CD4-positive, CD25-positive, alpha-beta regulatory T cell (primary cell): Measurements from ENCODE around the gene B3GNT8. TPM values are rescaled to one million over a fixed set of nuclear protein-coding genes. Genes with fewer than 3 reads are reported as not detected.
"Not testable (repeated sequence)": the region's sequence is repeated elsewhere in the genome, so short reads cannot be mapped to it uniquely, and the experiment has no call there.

Experiments used
- ATAC-seq, 2 donors: fragments of 150-1000 bp; cut with Tn5 transposase; one replicate each; pipeline ENCODE4 v1.10.0; 2021; ENCODE audit warnings: low read depth in 2 of 2, moderate number of reproducible peaks in 2 of 2, moderate library complexity in 1 of 2
- DNase-seq, 3 donors: peaks; one replicate each; pipeline versions ENCODE4 v3.0.0 to v3.0.0-alpha.2; 2012 to 2022; ENCODE audit warnings: mixed read lengths in 1 of 3
- H3K27ac ChIP-seq: one replicate; pipeline ENCODE4 v1.7.0; 2013; ENCODE audit warnings: mild to moderate bottlenecking, low read length; ENCODE audit not compliant: insufficient read depth, poor library complexity, severe bottlenecking
- H3K27me3 ChIP-seq: one replicate; pipeline ENCODE4 v1.7.0; 2013; ENCODE audit warnings: low read length; ENCODE audit not compliant: control insufficient read depth, insufficient read depth
- H3K36me3 ChIP-seq: one replicate; pipeline ENCODE4 v1.7.0; 2013; ENCODE audit warnings: mild to moderate bottlenecking, low read length, moderate library complexity; ENCODE audit not compliant: control insufficient read depth, insufficient read depth
- H3K4me1 ChIP-seq: 2 replicates; pipeline ENCODE4 v1.7.0; 2013; ENCODE audit warnings: mild to moderate bottlenecking, low read length; ENCODE audit not compliant: insufficient read depth, control insufficient read depth, poor library complexity, severe bottlenecking
- H3K4me3 ChIP-seq: one replicate; pipeline ENCODE4 v1.7.0; 2013; ENCODE audit warnings: low read depth, mild to moderate bottlenecking, low read length, moderate library complexity
- H3K9me3 ChIP-seq, 2 experiments: 1 replicate in 1 of 2; 2 replicates in 1 of 2; pipeline ENCODE4 v1.7.0; 2013; ENCODE audit warnings: low read length in 2 of 2, mild to moderate bottlenecking in 1 of 2, moderate library complexity in 1 of 2; ENCODE audit not compliant: control insufficient read depth in 2 of 2
- H3K27ac Mint-ChIP-seq, 3 donors: one replicate each; pipeline ENCODE4 v1.8.0; 2020 to 2022; ENCODE audit warnings: mild to moderate bottlenecking in 3 of 3, mixed read lengths in 3 of 3, moderate library complexity in 2 of 3
- H3K27me3 Mint-ChIP-seq: one replicate; pipeline ENCODE4 v1.8.0; 2022; ENCODE audit warnings: mild to moderate bottlenecking, mixed read lengths
- H3K36me3 Mint-ChIP-seq: one replicate; pipeline ENCODE4 v1.8.0; 2020; ENCODE audit warnings: mixed read lengths
- H3K4me1 Mint-ChIP-seq, 4 donors: one replicate each; pipeline ENCODE4 v1.8.0; 2020 to 2022; ENCODE audit warnings: mixed read lengths in 4 of 4, mild to moderate bottlenecking in 1 of 4
- H3K4me3 Mint-ChIP-seq, 4 donors: one replicate each; pipeline ENCODE4 v1.8.0; 2020 to 2022; ENCODE audit warnings: mild to moderate bottlenecking in 4 of 4, mixed read lengths in 4 of 4, moderate library complexity in 3 of 4
- H3K9me3 Mint-ChIP-seq, 7 donors: one replicate each; pipeline ENCODE4 v1.8.0; 2020 to 2022; ENCODE audit warnings: mixed read lengths in 7 of 7, mild to moderate bottlenecking in 3 of 7, moderate library complexity in 2 of 7
- polyA plus RNA-seq, 4 donors: library from polyadenylated mRNA; unstranded; fragments of 300-500 nt; fragmentation: Illumina TruSeq; gene quantifications; one replicate each; pipeline ENCODE4 v1.2.3, GENCODE V29; 2021
- total RNA-seq: library from RNA; stranded (reverse); gene quantifications from one replicate; pipeline ENCODE4 v1.2.3, GENCODE V29; 2022

The B3GNT8 gene
- total and polyA plus RNA-seq, 5 donors from 2014 or later: 0.45 to 1.0 (median 0.67) TPM

- Histone ChIP-seq H3K27ac (peak within 1 kb of the TSS; percentile 98), H3K4me3 (peak within 1 kb of the TSS; percentile 100), H3K36me3 (no peaks in the 10 kb centered on the region), H3K27me3 (no peaks in the 10 kb centered on the region), H3K9me3 (no peaks in the 10 kb centered on the region), H3K4me1 (peaks cover 31% of the 10 kb centered on the region)
- peak within 1 kb of the TSS; percentile 95 to 99 (median 97) for H3K4me3 Mint-ChIP-seq
- peaks cover 25 to 56% (median 37%) of the 10 kb centered on the region in 4 donors for H3K4me1 Mint-ChIP-seq
- H3K27ac Mint-ChIP-seq: peak within 1 kb of the TSS; percentile 99 to 100 (median 100)
- peaks cover 14% of the 10 kb centered on the region for H3K36me3 Mint-ChIP-seq
- DNase-seq (peak; percentile 99 to 100 (median 100)), ATAC-seq (peak; percentile 99)
- no peaks in the 10 kb centered on the region for H3K9me3 Mint-ChIP-seq
- H3K27me3 Mint-ChIP-seq: no peaks in the 10 kb centered on the region
Measured at GRCh38 chr19:41397086-41398049, 29.8 kb downstream of the B3GNT8 start, which contains the start of the genes BCKDHA and EXOSC5. BCKDHA (plus strand) TSS chr19:41397818; CDS start chr19:41397828, 10 bp downstream. EXOSC5 (minus strand) TSS chr19:41397359; CDS start chr19:41397328, 31 bp downstream.

GRCh38 chr19:41395355-41395754 is 31.8 kb downstream of the B3GNT8 start:
- peak overlapping the region; percentile 37 to 99 (median 80) for H3K27ac Mint-ChIP-seq
- Histone ChIP-seq H3K4me3 (no peak overlapping the region), H3K36me3 (peaks cover 16% of the 10 kb centered on the region), H3K27ac (no peak overlapping the region), H3K9me3 (no peaks in the 10 kb centered on the region), H3K27me3 (no peaks in the 10 kb centered on the region), H3K4me1 (peaks cover 31% of the 10 kb centered on the region)
- ATAC-seq: no peak
- H3K4me1 Mint-ChIP-seq: peaks cover 22 to 47% (median 31%) of the 10 kb centered on the region in 4 donors
- H3K4me3 Mint-ChIP-seq: peak overlapping the region in 3 of 4 donors; percentile 43 to 98 (median 96)
- H3K27me3 Mint-ChIP-seq: no peaks in the 10 kb centered on the region
- H3K9me3 Mint-ChIP-seq: no peaks in the 10 kb centered on the region
- peaks cover 20% of the 10 kb centered on the region for H3K36me3 Mint-ChIP-seq
- no peak for DNase-seq

GRCh38 chr19:41392775-41393174 is 34.4 kb downstream of the B3GNT8 start:
- Mint-ChIP-seq H3K36me3 (peaks cover 20% of the 10 kb centered on the region), H3K4me3 (no peak overlapping the region), H3K27ac (no peak overlapping the region), H3K27me3 (no peaks in the 10 kb centered on the region), H3K9me3 (no peaks in the 10 kb centered on the region), H3K4me1 (peaks cover 11 to 26% (median 17%) of the 10 kb centered on the region in 4 donors)
- Histone ChIP-seq H3K4me1 (peaks cover 17% of the 10 kb centered on the region), H3K27me3 (no peaks in the 10 kb centered on the region), H3K36me3 (peaks cover 32% of the 10 kb centered on the region), H3K9me3 (no peaks in the 10 kb centered on the region), H3K27ac (no peak overlapping the region), H3K4me3 (no peak overlapping the region)
- DNase-seq (no peak), ATAC-seq (no peak)

GRCh38 chr19:41391618-41392017 is 35.6 kb downstream of the B3GNT8 start:
- H3K36me3 ChIP-seq: peaks cover 32% of the 10 kb centered on the region
- ATAC-seq (no peak), DNase-seq (no peak)
- no peaks in the 10 kb centered on the region for H3K27me3 ChIP-seq
- H3K4me3 ChIP-seq: no peak overlapping the region
- no peak overlapping the region for H3K27ac ChIP-seq
- no peaks in the 10 kb centered on the region for H3K27me3 Mint-ChIP-seq
- H3K27ac Mint-ChIP-seq: no peak overlapping the region
- H3K4me1 Mint-ChIP-seq: peaks cover 7 to 16% (median 11%) of the 10 kb centered on the region in 4 donors
- H3K4me1 ChIP-seq: peaks cover 13% of the 10 kb centered on the region
- H3K9me3 ChIP-seq: no peaks in the 10 kb centered on the region
- H3K9me3 Mint-ChIP-seq: no peaks in the 10 kb centered on the region
- H3K4me3 Mint-ChIP-seq: peak overlapping the region in 1 of 4 donors; percentile 25
- peaks cover 20% of the 10 kb centered on the region for H3K36me3 Mint-ChIP-seq

- Mint-ChIP-seq H3K27me3 (no peaks in the 10 kb centered on the region), H3K27ac (peak overlapping the region in 1 of 3 donors; percentile 76), H3K9me3 (no peaks in the 10 kb centered on the region), H3K4me3 (no peak overlapping the region), H3K36me3 (peaks cover 25% of the 10 kb centered on the region), H3K4me1 (peaks cover 0 to 3% (median 1%) of the 10 kb centered on the region in 4 donors)
- ATAC-seq: no peak
- DNase-seq: no peak
- Histone ChIP-seq H3K27ac (no peak overlapping the region), H3K27me3 (no peaks in the 10 kb centered on the region), H3K4me3 (no peak overlapping the region), H3K9me3 (no peaks in the 10 kb centered on the region), H3K36me3 (peaks cover 26% of the 10 kb centered on the region), H3K4me1 (no peaks in the 10 kb centered on the region)
Measured at GRCh38 chr19:41386442-41386841, 40.7 kb downstream of the B3GNT8 start.

- no peak for ATAC-seq
- H3K27me3 Mint-ChIP-seq: no peaks in the 10 kb centered on the region
Measured at GRCh38 chr19:41384351-41384750, 42.8 kb downstream of the B3GNT8 start.

GRCh38 chr19:41381536-41381935 is 45.6 kb downstream of the B3GNT8 start:
- H3K4me3 ChIP-seq, H3K27ac ChIP-seq, H3K4me1 ChIP-seq, H3K27me3 Mint-ChIP-seq, H3K36me3 ChIP-seq, H3K9me3 Mint-ChIP-seq, H3K9me3 ChIP-seq, H3K27me3 ChIP-seq, DNase-seq, ATAC-seq, H3K4me3 Mint-ChIP-seq, H3K27ac Mint-ChIP-seq: not testable (repeated sequence)
- H3K4me1 Mint-ChIP-seq: peaks cover 0 to 16% (median 3%) of the 10 kb centered on the region in 4 donors
- peaks cover 21% of the 10 kb centered on the region for H3K36me3 Mint-ChIP-seq

More at GRCh38 chr19:41384351-41384750, 42.8 kb downstream of the B3GNT8 start:
- Histone ChIP-seq H3K4me3 (no peak overlapping the region), H3K27me3 (no peaks in the 10 kb centered on the region), H3K9me3 (no peaks in the 10 kb centered on the region), H3K27ac (no peak overlapping the region), H3K36me3 (peaks cover 10% of the 10 kb centered on the region), H3K4me1 (no peaks in the 10 kb centered on the region)
- Mint-ChIP-seq H3K36me3 (peaks cover 16% of the 10 kb centered on the region), H3K4me3 (no peak overlapping the region), H3K9me3 (no peaks in the 10 kb centered on the region), H3K27ac (no peak overlapping the region), H3K4me1 (peaks cover 0 to 3% (median 1%) of the 10 kb centered on the region in 4 donors)
- DNase-seq: no peak
